ENCODE measurements around the gene SLC9A8. TPM values are rescaled to one million over a fixed set of nuclear protein-coding genes. Genes with fewer than 3 reads are reported as not detected.

Gene SLC9A8
- total RNA-seq, 1 experiment from 2014 or later = 21.4 TPM

DNA sequence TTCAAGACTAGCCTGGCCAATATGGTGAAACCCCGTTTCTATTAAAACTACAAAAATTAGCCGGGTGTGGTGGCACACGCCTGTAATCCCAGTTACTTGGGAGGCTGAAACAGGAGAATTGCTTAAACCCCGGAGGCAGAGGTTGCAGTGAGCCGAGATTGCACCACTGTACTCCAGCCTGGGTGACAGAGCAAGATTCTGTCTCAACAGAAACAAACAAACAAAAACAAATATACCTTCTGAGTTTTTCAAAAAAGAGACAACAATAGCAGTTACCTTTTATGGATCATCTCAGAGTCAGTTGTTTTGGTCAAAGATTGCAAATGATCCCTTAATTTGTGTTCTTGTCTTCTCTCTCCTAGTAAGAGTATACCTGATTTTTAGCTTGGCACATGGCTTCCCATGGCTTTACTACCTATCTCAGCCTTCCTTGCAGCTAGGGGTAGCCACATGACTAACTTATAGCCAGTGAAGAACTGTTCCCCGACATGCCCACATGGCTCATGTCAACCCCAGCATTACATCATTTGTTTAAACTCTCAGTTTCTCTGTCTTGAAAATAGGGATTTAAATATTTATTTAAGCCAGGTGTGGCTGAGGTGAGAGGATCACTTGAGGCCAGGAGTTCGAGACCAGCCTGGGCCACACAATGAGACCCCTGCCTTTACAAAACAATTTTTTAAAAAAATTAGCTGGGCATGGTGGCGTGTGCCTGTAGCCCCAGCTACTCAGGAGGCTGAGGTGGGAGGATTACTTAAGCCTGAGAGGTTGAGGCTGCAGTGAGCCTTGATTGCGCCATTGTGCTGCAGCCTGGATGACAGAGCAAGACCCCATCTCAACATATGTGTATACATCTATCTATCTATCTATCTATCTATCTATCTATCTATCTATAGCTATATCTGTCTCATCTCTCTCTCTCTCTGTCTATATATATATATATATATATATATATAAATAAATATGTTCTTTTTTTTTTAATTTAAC lies 25.0 kb upstream of the SLC9A8 start:
- H3K27me3 ChIP-seq (ENCODE audit: insufficient read depth, low read depth) = no peaks in the 10 kb centered on the region
- H3K4me2 ChIP-seq = no peak overlapping the region
- H3K9me3 ChIP-seq (ENCODE audit: insufficient read depth, low read depth) = no peaks in the 10 kb centered on the region
- H3K36me3 ChIP-seq (ENCODE audit: low read depth) = 0 out of 2 replicates have a peak, but pooled peaks cover 4% of the 10 kb centered on the region
- intact Hi-C loops (cut with micrococcal nuclease; ENCODE audit: unreplicated experiment) = loop anchor here (2.0 kb wide), 1 partner anchor 19 kb away; no protein-coding TSS in a partner anchor
- CTCF ChIA-PET = no interaction called here
- peaks cover 67% of the 10 kb centered on the region for H3F3A ChIP-seq (ENCODE audit: insufficient read depth, low read depth)
- H3K79me2 ChIP-seq (ENCODE audit: low read depth) = no peaks in the 10 kb centered on the region
- H3K4me1 ChIP-seq (replicated peaks; ENCODE audit: insufficient read depth) = peaks cover 60% of the 10 kb centered on the region
- peak overlapping the region; percentile 97 for H3K27ac ChIP-seq
- H4K20me1 ChIP-seq (ENCODE audit: insufficient read depth) = no peaks in the 10 kb centered on the region
- no peak for TF ChIP-seq EZH2 (IDR thresholded peaks at IDR 0.05; ENCODE audit: low read depth)
- no peak for TF ChIP-seq CTCF (conservative IDR thresholded peaks at IDR 0.05)
- DNase-seq = no peak
- BruUV-seq (replicated peaks) = no TSS peak
- no peaks in the 10 kb centered on the region for H3K9me2 ChIP-seq (ENCODE audit: insufficient read depth)
- H2AFZ ChIP-seq = no peak overlapping the region
- POLR2A ChIA-PET (ENCODE audit: unreplicated experiment) = no interaction called here
- no peak overlapping the region for H3K4me3 ChIP-seq

GRCh38 chr20:49790077-49790798 lies 22.4 kb upstream of the SLC9A8 start:
- peak; percentile 33 to 99 for DNase-seq
- Histone ChIP-seq H3K79me2 (ENCODE audit: low read depth) (no peaks in the 10 kb centered on the region), H3K4me3 (no peak overlapping the region), H3K36me3 (ENCODE audit: low read depth) (0 out of 2 replicates have a peak, but pooled peaks cover 4% of the 10 kb centered on the region), H3K4me2 (peak overlapping the region; percentile 55), H3K4me1 (replicated peaks; ENCODE audit: insufficient read depth) (peaks cover 79% of the 10 kb centered on the region), H3F3A (ENCODE audit: insufficient read depth, low read depth) (peaks cover 67% of the 10 kb centered on the region), H2AFZ (no peak overlapping the region), H3K27ac (peak overlapping the region; percentile 97), H3K27me3 (ENCODE audit: insufficient read depth, low read depth) (no peaks in the 10 kb centered on the region), H3K9me2 (ENCODE audit: insufficient read depth) (no peaks in the 10 kb centered on the region), H4K20me1 (ENCODE audit: insufficient read depth) (no peaks in the 10 kb centered on the region), H3K9me3 (ENCODE audit: insufficient read depth, low read depth) (no peaks in the 10 kb centered on the region)
- BruUV-seq (replicated peaks) = TSS peak; percentile 87
- intact Hi-C loops (cut with micrococcal nuclease; ENCODE audit: unreplicated experiment) = no loop called here
- POLR2A ChIA-PET (ENCODE audit: unreplicated experiment) = interaction anchor here (0.5 to 0.7 kb wide), 4 partner anchors 12 to 104 kb away, joined by 3 to 9 read pairs (median 4); no protein-coding TSS in a partner anchor
- CTCF ChIA-PET = interaction anchor here (0.7 kb wide), 1 partner anchor 330 kb away, joined by 6 read pairs; no protein-coding TSS in a partner anchor
- TF ChIP-seq CTCF (conservative IDR thresholded peaks at IDR 0.05) (no peak), EZH2 (IDR thresholded peaks at IDR 0.05; ENCODE audit: low read depth) (no peak)

GRCh38 chr20:49791165-49791564 lies 21.5 kb upstream of the SLC9A8 start:
- DNase-seq = no peak
- ChIA-PET CTCF (interaction anchor here (0.7 kb wide), 2 partner anchors 126 to 329 kb away, joined by 4 to 6 read pairs; no protein-coding TSS in a partner anchor), POLR2A (ENCODE audit: unreplicated experiment) (interaction anchor here (0.5 to 0.6 kb wide), 2 partner anchors 27 to 105 kb away, joined by 3 to 9 read pairs; no protein-coding TSS in a partner anchor)
- no peak overlapping the region for H3K4me3 ChIP-seq
- H3K4me1 ChIP-seq (replicated peaks; ENCODE audit: insufficient read depth) = peaks cover 79% of the 10 kb centered on the region
- H2AFZ ChIP-seq = no peak overlapping the region
- no peaks in the 10 kb centered on the region for H3K9me3 ChIP-seq (ENCODE audit: insufficient read depth, low read depth)
- peak overlapping the region; percentile 97 for H3K27ac ChIP-seq
- H3K79me2 ChIP-seq (ENCODE audit: low read depth) = no peaks in the 10 kb centered on the region
- H3K9me2 ChIP-seq (ENCODE audit: insufficient read depth) = no peaks in the 10 kb centered on the region
- intact Hi-C loops (cut with micrococcal nuclease; ENCODE audit: unreplicated experiment) = no loop called here
- TF ChIP-seq EZH2 (IDR thresholded peaks at IDR 0.05; ENCODE audit: low read depth) (no peak), CTCF (conservative IDR thresholded peaks at IDR 0.05) (no peak)
- no peaks in the 10 kb centered on the region for H4K20me1 ChIP-seq (ENCODE audit: insufficient read depth)
- H3F3A ChIP-seq (ENCODE audit: insufficient read depth, low read depth) = peaks cover 67% of the 10 kb centered on the region
- H3K36me3 ChIP-seq (ENCODE audit: low read depth) = no peaks in the 10 kb centered on the region
- H3K4me2 ChIP-seq = peak overlapping the region; percentile 55; the same call in 1 of the 2 replicates
- BruUV-seq (replicated peaks) = no TSS peak
- no peaks in the 10 kb centered on the region for H3K27me3 ChIP-seq (ENCODE audit: insufficient read depth, low read depth)
